Activated gamma-delta T cell treated with anti-CD3 and anti-CD28 coated beads, Interleukin-2, amount 50 U/mL, for 16 hours (primary cell): ENCODE data around the gene IL16.

Experiments
- DNase-seq: peaks from one replicate; pipeline ENCODE4 v3.0.0-alpha.2; 2020; ENCODE audit warnings: low read depth

IL16 gene

GRCh38 chr15:81257435-81257834 is 60.8 kb downstream of the IL16 start:
- no peak for DNase-seq

DNA sequence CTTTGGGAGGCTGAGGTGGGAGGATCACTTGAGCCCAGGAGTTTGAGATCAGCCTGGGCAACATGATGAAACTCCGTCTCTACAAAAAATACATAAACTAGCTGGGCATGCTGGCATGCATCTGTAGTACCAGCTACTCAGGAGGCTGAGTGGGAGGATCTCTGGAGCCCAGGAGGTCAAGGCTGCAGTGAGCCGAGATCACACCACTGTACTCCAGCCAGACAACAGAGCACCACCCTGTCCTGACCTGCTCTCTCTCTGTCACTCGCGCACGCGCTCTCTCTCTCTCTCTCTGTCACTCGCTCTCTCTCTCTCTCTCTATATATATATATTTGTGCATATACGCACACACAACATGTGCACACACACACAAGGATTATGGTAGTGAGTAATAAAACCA is 61.8 kb downstream of the IL16 start:
- no peak for DNase-seq

GRCh38 chr15:81259760-81260298 is 63.1 kb downstream of the IL16 start:
- no peak for DNase-seq

- DNase-seq = no peak
Observed at GRCh38 chr15:81261172-81261811, 64.6 kb downstream of the IL16 start.

DNA sequence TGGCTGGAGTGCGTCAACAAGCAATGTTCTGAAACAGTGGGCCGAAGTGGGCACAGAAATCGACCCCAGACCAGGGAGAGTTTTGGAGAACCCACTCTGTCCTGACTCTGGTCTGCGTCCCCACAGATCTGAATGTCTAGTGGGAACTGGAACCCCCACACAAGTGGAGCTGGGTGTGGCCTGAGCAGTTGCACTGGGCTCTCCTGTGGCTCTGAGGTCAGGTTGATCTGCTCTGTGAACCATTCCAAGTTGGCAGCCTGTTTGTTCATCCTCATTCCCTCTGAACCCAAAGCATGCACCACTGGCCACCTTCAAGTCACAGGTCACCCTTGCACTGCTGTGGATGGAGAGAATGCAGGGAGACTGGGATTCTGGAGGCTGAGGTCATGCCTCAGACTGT is 66.8 kb downstream of the IL16 start:
- DNase-seq = no peak

- DNase-seq = no peak
Observed at GRCh38 chr15:81264072-81264857, 67.6 kb downstream of the IL16 start.

DNA sequence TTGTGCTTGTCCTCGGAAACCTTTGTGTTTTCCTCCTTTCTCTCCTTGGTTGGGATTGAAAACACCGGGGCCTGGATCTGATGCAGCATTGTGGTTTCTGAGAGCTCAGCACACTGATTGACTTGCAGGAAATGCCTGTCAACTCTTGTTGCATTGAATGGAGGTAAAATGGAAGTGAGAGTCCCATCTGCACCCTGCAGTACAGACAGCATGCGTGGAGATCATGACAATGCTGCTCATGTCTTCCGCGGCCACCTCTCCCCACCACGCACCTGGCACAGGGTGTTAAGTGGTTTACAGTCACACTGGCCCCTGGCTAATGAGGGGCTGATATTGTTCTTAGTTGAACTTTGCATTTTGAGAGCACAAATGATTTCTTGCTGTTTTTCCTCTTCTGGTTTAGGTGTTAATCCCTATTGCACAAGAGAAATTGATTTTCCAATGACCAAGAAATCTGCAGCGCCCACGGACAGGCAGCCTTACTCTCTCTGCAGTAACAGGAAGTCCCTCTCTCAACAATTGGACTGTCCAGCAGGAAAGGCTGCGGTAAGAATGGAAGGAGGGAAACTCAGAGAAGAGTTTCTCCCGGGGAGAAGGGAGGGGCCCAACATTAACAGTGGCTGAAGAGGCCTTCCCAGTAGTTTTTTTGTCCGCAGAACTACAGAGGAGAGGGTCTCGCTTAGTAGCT is 68.7 kb downstream of the IL16 start:
- DNase-seq = no peak

DNA sequence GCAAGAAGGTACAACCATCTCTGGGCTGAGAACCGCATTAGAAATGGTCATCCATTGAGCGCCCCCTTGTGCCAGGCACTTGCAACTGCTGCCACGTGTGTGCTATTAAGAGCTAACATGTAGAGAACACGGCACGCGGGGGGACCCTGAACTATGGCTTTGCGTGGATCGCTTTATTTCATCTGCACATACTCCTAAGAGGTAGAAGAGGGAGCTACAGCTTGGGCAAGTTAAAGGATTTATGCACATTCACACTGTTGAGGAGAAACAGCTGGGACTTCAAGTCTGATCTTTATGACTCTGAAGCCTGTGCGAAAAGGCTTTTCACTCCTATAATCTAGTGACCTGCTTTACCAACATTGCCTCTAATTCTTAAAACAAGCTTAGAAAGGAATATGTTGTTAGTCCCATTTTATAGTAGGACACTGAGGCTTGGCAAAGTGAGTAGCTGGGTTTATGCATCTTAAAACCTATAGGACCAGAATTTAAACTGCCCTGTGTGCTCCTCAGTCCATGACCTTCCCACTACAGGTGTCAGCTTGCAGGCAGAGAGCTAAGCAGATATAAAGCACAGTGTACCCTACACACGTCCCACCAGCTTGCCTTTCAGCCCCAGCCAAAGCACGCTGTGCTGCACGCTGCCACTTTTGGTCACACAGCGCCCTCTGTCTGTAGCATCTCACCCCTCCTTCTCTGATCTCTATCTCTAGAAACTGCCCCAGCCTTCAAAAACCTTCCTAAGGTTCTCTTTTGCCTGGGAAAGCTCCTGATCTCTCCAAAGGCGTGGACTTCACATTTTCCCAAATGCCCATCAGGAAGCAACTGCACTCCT is 69.5 kb downstream of the IL16 start:
- DNase-seq = peak; percentile 75

DNA sequence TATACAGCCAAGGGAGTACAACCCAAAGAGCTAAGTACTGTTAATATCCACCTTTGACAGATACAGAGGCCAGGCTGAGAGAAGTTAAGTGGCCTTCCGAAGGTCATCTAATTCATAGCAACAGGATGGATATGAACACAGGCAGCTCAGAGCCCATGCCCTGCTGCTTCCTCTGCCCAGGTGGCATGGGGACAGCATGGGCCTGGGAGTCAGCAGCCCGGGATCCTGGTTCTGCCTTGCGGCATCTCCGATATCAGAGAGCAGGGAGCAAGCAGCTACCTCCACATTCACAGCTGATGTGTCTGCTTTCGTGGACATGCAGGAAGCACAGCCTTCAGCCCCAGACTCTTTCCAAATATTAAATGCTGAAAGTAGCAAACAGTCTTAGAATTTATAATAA is 71.7 kb downstream of the IL16 start:
- no peak for DNase-seq

GRCh38 chr15:81268881-81269601 is 72.4 kb downstream of the IL16 start:
- no peak for DNase-seq

GRCh38 chr15:81270188-81270587 is 73.5 kb downstream of the IL16 start:
- no peak for DNase-seq

DNA sequence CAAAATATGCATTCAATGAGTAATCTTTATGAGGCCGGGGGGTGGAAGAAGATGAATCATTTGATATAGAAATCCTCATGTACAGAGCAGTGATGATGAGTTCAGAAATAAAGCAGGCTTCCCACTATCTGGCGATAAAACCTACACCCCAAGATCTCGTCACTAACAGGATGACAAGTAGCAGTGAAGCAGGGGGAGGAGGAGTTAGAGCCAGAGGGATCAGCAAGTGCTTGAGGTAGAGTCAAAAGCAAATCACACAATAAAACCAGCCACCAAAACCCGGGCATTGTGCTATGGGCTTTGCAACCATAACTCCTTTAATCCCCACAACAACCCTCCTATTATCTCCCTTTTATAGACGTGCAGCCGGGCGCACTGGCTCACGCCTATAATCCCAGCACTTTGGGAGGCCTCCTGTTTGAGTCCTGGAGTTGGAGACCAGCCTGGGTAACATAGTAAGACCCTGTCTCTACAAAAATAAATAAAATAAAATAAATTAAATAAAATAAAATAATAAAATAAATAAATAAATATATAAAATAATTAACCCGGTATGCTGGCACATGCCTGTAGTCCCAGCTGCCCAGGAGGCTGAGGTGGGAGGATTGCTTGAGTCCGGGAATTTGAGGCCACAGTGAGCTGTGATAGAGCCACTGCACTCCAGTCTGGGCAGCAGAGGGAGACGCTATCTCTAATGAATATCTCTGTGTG is 74.3 kb downstream of the IL16 start:
- DNase-seq = no peak

- no peak for DNase-seq
Observed at GRCh38 chr15:81271761-81272644, 75.3 kb downstream of the IL16 start.

- DNase-seq = no peak
Observed at GRCh38 chr15:81273200-81273599, 76.5 kb downstream of the IL16 start.

- DNase-seq = no peak
Observed at GRCh38 chr15:81273855-81274254, 77.2 kb downstream of the IL16 start.

- DNase-seq = no peak
Observed at GRCh38 chr15:81274255-81274654, 77.6 kb downstream of the IL16 start.

DNA sequence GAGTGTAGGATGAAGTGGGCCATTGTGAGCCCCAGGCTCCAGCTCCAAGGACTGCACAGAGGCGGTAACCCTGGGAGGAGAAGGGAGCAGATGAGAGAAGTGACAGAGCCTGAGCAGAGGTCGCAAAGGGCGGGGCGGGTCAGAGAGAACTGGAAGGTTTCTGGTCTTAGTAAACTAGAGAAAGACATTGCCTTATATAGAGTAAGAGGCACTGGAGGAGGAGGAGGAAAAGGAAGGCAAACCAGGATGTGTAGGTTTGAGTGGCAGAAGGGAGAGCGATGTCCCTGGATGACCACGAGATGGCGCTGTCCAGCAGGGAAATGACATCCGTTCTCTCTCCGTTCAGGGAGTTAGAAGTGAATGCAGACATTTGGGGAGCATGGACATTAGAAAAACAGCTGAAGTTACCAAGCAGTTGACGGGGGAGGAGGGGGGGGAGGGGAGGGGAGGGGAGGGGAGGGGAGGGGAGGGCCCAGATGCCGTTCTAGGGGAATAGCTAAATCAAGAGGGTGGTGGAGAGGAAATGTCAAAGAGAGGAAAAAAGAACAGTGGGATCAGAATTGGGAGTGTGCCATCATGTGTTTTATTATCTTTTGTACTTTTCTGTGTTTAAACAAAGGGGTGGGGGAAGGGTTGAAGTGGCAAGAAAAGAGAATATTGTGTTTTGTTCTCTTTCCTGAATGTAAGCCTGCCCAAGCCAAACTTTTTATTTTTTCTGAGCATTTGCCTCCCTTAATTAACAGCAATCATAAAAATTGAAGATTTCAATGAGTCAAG is 78.4 kb downstream of the IL16 start:
- DNase-seq = peak; percentile 75

- DNase-seq = no peak
Observed at GRCh38 chr15:81275711-81276392, 79.2 kb downstream of the IL16 start.
